Measurements from ENCODE around the gene ZNF304.
"Not testable (repeated sequence)": the region's sequence is repeated elsewhere in the genome, so short reads cannot be mapped to it uniquely, and the experiment has no call there.

Gene ZNF304

DNA sequence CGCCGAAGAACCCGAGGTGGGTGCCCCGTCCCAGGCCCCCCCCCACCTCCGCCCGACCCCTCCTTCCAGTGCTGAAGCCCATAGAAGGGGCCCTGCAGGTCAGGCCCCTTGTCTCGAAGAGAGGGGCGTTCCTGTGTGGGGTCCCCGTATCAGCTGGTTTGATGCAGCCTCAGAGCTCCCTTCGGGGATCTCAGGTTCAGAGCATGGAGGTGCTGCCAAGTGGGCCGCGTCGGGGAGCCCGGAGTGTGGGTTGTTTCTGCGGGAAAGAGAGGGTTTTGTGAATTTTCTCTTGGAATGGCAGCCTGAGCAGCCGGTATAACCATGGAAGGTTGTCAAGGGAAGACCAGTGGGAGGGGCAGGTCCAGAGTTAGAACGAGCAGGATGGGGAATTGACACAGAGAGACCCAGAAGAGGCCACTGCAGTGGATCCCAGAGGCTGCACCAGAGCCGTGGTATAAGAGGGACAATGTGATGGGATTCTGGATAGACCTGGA lies 12.7 kb downstream of the ZNF304 start:
- TF ChIP-seq, protein P1, sequence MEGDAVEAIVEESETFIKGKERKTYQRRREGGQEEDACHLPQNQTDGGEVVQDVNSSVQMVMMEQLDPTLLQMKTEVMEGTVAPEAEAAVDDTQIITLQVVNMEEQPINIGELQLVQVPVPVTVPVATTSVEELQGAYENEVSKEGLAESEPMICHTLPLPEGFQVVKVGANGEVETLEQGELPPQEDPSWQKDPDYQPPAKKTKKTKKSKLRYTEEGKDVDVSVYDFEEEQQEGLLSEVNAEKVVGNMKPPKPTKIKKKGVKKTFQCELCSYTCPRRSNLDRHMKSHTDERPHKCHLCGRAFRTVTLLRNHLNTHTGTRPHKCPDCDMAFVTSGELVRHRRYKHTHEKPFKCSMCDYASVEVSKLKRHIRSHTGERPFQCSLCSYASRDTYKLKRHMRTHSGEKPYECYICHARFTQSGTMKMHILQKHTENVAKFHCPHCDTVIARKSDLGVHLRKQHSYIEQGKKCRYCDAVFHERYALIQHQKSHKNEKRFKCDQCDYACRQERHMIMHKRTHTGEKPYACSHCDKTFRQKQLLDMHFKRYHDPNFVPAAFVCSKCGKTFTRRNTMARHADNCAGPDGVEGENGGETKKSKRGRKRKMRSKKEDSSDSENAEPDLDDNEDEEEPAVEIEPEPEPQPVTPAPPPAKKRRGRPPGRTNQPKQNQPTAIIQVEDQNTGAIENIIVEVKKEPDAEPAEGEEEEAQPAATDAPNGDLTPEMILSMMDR (conservative IDR thresholded peaks at IDR 0.05; ENCODE audit: low read depth) = no peak
- POLR2A ChIA-PET (ENCODE audit: low non-redundant PET) = no interaction called here
- CTCF ChIA-PET = interaction anchor here (0.6 kb wide), 1 partner anchor 13 kb away, joined by 4 read pairs; the partner anchor contains the start of gene ZNF304
- peak; percentile 20 for DNase-seq (ENCODE audit: low spot score)
- H3K27ac ChIP-seq = peak overlapping the region; percentile 87

DNA sequence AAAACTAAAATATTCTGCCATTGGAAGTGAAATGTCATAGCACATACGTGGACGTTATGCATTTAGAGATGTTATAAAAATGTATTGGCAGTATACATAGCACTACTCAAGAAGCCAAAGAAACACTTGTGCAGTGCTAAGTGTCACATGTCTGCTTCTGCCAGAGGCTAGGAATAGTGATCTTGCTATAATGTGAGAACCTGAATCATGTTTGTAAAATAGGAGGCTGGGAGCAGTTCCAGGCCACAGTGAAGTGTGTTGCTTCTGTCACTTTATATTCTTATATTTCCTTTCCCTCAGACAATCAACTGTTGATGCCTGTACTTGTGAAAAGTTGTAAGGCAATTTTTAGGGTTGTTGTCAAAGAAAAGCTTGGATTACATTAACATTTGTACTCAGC lies 15.7 kb downstream of the ZNF304 start:
- ChIA-PET CTCF (interaction anchor here (0.6 to 0.7 kb wide), 2 partner anchors 12 to 15 kb away, joined by 3 read pairs; no protein-coding TSS in a partner anchor), POLR2A (ENCODE audit: low non-redundant PET) (no interaction called here)
- DNase-seq (ENCODE audit: low spot score) = no peak
- H3K27ac ChIP-seq = no peak overlapping the region
- TF ChIP-seq, protein P1 (conservative IDR thresholded peaks at IDR 0.05; ENCODE audit: low read depth) = no peak

DNA sequence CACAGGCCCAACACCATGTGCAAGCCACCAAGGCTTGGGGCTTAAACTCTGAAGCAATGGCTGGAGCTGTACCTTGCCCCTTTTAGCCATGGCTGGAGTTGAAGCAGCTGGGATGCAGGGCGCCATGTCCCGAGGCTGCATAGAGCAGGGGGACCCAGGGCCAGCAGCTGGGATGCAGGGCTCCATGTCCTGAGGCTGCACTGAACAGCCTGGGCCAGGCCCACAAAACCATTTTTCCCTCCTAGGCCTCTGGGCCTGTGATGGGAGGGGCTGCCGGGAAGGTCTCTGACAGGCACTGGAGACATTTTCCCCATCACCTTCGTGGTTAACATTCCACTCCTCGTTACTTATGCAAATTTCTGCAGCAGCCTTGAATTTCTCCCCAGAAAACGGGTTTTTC lies 23.1 kb downstream of the ZNF304 start:
- POLR2A ChIA-PET (ENCODE audit: low non-redundant PET) = no interaction called here
- CTCF ChIA-PET = no interaction called here
- TF ChIP-seq, protein P1 (conservative IDR thresholded peaks at IDR 0.05; ENCODE audit: low read depth) = no peak
- no peak for DNase-seq (ENCODE audit: low spot score)
- no peak overlapping the region for H3K27ac ChIP-seq

DNA sequence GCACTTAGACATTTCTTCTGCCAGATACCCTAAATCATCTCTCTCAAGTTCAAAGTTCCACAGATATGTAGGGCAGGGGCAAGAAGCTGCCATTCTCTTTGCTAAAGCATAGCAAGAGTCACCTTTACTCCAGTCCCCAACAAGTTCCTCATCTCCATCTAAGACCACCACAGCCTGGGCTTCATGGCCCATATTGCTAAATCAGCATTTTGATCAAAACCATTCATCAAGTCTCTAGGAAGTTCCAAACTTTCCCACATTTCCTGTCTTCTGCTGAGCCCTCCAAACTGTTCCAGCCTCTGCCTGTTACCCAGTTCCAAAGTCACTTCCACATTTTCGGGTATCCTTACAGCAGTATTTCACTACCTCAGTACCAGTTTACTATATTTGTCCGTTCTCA lies 23.6 kb downstream of the ZNF304 start:
- POLR2A ChIA-PET (ENCODE audit: low non-redundant PET); CTCF ChIA-PET; H3K27ac ChIP-seq; DNase-seq (ENCODE audit: low spot score): not testable (repeated sequence)

DNA sequence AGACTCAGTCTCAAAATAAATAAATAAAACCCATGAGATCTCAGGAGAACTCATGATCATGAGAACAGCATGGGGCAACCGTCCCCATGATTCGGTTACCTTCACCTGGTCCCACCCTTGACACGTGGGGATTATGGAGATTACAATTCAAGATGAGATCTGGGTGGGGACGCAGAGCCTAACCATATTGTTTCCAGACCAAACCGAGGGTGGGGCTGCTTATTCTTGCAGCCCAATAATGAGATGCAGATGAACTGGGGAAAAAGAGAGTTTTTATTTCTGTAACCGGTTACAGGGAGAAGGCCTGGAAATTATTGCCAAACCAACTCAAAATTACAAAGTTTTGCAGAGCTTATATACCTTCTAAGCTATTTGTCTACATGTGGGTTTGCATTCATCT lies 25.1 kb downstream of the ZNF304 start:
- H3K27ac ChIP-seq = no peak overlapping the region
- TF ChIP-seq, protein P1 (conservative IDR thresholded peaks at IDR 0.05; ENCODE audit: low read depth) = no peak
- no peak for DNase-seq (ENCODE audit: low spot score)
- ChIA-PET CTCF (no interaction called here), POLR2A (ENCODE audit: low non-redundant PET) (no interaction called here)

DNA sequence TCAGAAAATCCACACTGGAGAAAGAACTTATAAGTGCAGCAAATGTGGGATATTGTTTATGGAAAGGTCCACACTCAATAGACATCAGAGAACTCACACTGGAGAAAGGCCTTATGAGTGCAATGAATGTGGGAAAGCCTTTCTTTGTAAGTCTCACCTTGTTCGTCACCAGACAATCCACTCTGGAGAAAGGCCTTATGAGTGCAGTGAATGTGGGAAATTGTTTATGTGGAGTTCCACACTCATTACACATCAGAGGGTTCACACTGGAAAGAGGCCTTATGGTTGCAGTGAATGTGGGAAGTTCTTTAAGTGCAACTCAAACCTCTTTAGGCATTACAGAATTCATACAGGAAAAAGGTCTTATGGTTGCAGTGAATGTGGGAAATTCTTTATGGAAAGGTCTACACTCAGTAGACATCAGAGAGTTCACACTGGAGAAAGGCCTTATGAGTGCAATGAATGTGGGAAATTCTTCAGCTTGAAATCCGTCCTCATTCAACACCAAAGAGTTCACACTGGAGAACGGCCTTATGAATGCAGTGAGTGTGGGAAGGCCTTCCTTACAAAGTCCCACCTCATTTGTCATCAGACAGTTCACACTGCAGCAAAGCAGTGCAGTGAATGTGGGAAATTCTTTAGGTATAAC lies 26.6 kb downstream of the ZNF304 start:
- no peak for DNase-seq (ENCODE audit: low spot score)
- POLR2A ChIA-PET (ENCODE audit: low non-redundant PET) = no interaction called here
- TF ChIP-seq, protein P1 (conservative IDR thresholded peaks at IDR 0.05; ENCODE audit: low read depth) = no peak
- CTCF ChIA-PET = no interaction called here
- H3K27ac ChIP-seq = no peak overlapping the region

DNA sequence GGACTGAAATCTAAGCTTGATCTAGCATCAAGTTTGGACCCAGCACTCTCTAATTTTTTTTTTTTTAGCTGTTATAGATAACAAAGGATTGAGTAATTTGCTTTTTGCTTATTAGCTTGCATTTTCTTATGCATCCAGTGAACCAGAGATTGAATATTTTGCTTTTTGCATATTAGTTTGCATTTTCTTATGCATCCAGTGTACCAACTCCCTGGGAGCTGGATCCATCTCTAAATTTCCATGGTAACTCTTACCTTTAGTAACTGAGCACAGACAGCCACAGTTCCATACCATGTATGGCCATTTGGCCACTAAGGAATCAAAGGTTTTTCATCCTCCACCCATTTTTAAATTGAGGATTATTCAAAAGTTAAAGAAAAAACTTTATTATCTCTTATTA lies 29.9 kb downstream of the ZNF304 start:
- CTCF ChIA-PET = no interaction called here
- TF ChIP-seq, protein P1 (conservative IDR thresholded peaks at IDR 0.05; ENCODE audit: low read depth) = no peak
- no peak for DNase-seq (ENCODE audit: low spot score)
- no peak overlapping the region for H3K27ac ChIP-seq
- POLR2A ChIA-PET (ENCODE audit: low non-redundant PET) = no interaction called here
